ENCODE measurements around the gene HGD. TPM values are rescaled to one million over a fixed set of nuclear protein-coding genes. Genes with fewer than 3 reads are reported as not detected.
"Not testable (repeated sequence)": the region's sequence is repeated elsewhere in the genome, so short reads cannot be mapped to it uniquely, and the experiment has no call there.

Gene HGD
- total RNA-seq (ENCODE audit: unreplicated experiment) = not detected
- long read RNA-seq = 0 reads

- Mint-ChIP-seq H3K36me3 (ENCODE audit: low read depth, unreplicated experiment) (peaks cover 7% of the 10 kb centered on the region), H3K27ac (ENCODE audit: unreplicated experiment) (no peak within 1 kb of the TSS), H3K4me3 (ENCODE audit: unreplicated experiment) (no peak within 1 kb of the TSS), H3K4me1 (ENCODE audit: unreplicated experiment) (peaks cover 9% of the 10 kb centered on the region), H3K27me3 (ENCODE audit: unreplicated experiment) (peaks cover 3% of the 10 kb centered on the region), H3K9me3 (ENCODE audit: unreplicated experiment) (peaks cover 6% of the 10 kb centered on the region)
- TF ChIP-seq CTCF (IDR thresholded peaks at IDR 0.05; ENCODE audit: unreplicated experiment) = no peak
- DNase-seq (ENCODE audit: low spot score) = no peak
These were observed at the start of gene HGD for GRCh38 chr3:120682095-120682681. Gene HGD (minus strand): TSS chr3:120682239. CDS start chr3:120682111, 128 bp downstream.

GRCh38 chr3:120730576-120731542, 48.8 kb upstream of the HGD start:
- Mint-ChIP-seq H3K4me1 (ENCODE audit: unreplicated experiment) (no peaks in the 10 kb centered on the region), H3K36me3 (ENCODE audit: low read depth, unreplicated experiment) (peaks cover 9% of the 10 kb centered on the region), H3K27me3 (ENCODE audit: unreplicated experiment) (peaks cover 1% of the 10 kb centered on the region), H3K9me3 (ENCODE audit: unreplicated experiment) (no peaks in the 10 kb centered on the region), H3K4me3 (ENCODE audit: unreplicated experiment) (no peak overlapping the region), H3K27ac (ENCODE audit: unreplicated experiment) (no peak overlapping the region)
- no peak for TF ChIP-seq CTCF (IDR thresholded peaks at IDR 0.05; ENCODE audit: unreplicated experiment)
- DNase-seq (ENCODE audit: low spot score) = no peak

GRCh38 chr3:120726791-120727190, 44.8 kb upstream of the HGD start:
- Mint-ChIP-seq H3K27me3 (ENCODE audit: unreplicated experiment) (peaks cover 1% of the 10 kb centered on the region), H3K4me1 (ENCODE audit: unreplicated experiment) (no peaks in the 10 kb centered on the region), H3K36me3 (ENCODE audit: low read depth, unreplicated experiment) (no peaks in the 10 kb centered on the region), H3K27ac (ENCODE audit: unreplicated experiment) (no peak overlapping the region), H3K4me3 (ENCODE audit: unreplicated experiment) (no peak overlapping the region), H3K9me3 (ENCODE audit: unreplicated experiment) (no peaks in the 10 kb centered on the region)
- TF ChIP-seq CTCF (IDR thresholded peaks at IDR 0.05; ENCODE audit: unreplicated experiment) = no peak
- no peak for DNase-seq (ENCODE audit: low spot score)

- peak; percentile 43 for DNase-seq (ENCODE audit: low spot score)
- not testable (repeated sequence) for H3K4me1 Mint-ChIP-seq (ENCODE audit: unreplicated experiment); H3K36me3 Mint-ChIP-seq (ENCODE audit: low read depth, unreplicated experiment); H3K9me3 Mint-ChIP-seq (ENCODE audit: unreplicated experiment); H3K27me3 Mint-ChIP-seq (ENCODE audit: unreplicated experiment)
- peak overlapping the region; percentile 85 for H3K27ac Mint-ChIP-seq (ENCODE audit: unreplicated experiment)
- peak overlapping the region; percentile 79 for H3K4me3 Mint-ChIP-seq (ENCODE audit: unreplicated experiment)
These were observed 37.3 kb upstream of the HGD start for GRCh38 chr3:120719167-120719834.

- TF ChIP-seq CTCF (IDR thresholded peaks at IDR 0.05; ENCODE audit: unreplicated experiment) = no peak
- DNase-seq (ENCODE audit: low spot score) = no peak
- no peak overlapping the region for H3K4me3 Mint-ChIP-seq (ENCODE audit: unreplicated experiment)
- H3K4me1 Mint-ChIP-seq (ENCODE audit: unreplicated experiment) = peaks cover 4% of the 10 kb centered on the region
- no peaks in the 10 kb centered on the region for H3K27me3 Mint-ChIP-seq (ENCODE audit: unreplicated experiment)
- no peak overlapping the region for H3K27ac Mint-ChIP-seq (ENCODE audit: unreplicated experiment)
- H3K36me3 Mint-ChIP-seq (ENCODE audit: low read depth, unreplicated experiment) = no peaks in the 10 kb centered on the region
- H3K9me3 Mint-ChIP-seq (ENCODE audit: unreplicated experiment) = no peaks in the 10 kb centered on the region
These were observed 31.2 kb upstream of the HGD start for GRCh38 chr3:120713262-120713661.

Measured in endothelial cell (in vitro differentiated cells).